T-helper 1 cell (primary cell): ENCODE measurements around the gene TMEM182.

Experiments used
- DNase-seq, 5 donors: peaks; one replicate each; pipeline ENCODE4 v3.0.0-alpha.2; 2012 to 2020
- total RNA-seq, 4 donors: gene quantifications; one replicate each; lab custom pipeline; 2026; lab: John Stamatoyannopoulos, UW

The TMEM182 gene, protein sequence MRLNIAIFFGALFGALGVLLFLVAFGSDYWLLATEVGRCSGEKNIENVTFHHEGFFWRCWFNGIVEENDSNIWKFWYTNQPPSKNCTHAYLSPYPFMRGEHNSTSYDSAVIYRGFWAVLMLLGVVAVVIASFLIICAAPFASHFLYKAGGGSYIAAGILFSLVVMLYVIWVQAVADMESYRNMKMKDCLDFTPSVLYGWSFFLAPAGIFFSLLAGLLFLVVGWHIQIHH
- 0.80 to 4.4 (median 1.4) reads per million in 4 donors for total RNA-seq

DNA sequence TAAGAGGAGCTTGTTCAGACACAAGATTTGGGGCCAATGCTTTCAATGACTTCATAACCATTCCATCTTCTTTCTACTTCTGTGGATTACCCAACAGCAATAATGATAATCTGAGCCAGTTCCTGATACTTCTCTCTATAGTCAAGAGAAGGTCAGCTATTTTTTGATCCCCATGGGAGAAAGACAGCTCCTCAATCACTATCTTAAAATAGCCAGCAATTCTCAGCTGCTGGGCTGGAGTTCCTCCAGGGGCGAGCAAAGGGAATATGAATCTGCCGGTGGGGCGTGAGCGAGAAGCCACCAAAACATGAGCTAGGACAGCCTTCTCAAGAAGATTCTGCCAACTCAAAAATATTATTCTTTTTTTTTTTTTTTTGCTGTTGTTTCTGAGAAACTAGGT is at the start of gene TMEM182:
Gene TMEM182, plus strand, starts transcription at position 269 of the 400 bp plus-strand sequence. CDS start 187 bp downstream, outside the sequence.
- no peak for DNase-seq

DNA sequence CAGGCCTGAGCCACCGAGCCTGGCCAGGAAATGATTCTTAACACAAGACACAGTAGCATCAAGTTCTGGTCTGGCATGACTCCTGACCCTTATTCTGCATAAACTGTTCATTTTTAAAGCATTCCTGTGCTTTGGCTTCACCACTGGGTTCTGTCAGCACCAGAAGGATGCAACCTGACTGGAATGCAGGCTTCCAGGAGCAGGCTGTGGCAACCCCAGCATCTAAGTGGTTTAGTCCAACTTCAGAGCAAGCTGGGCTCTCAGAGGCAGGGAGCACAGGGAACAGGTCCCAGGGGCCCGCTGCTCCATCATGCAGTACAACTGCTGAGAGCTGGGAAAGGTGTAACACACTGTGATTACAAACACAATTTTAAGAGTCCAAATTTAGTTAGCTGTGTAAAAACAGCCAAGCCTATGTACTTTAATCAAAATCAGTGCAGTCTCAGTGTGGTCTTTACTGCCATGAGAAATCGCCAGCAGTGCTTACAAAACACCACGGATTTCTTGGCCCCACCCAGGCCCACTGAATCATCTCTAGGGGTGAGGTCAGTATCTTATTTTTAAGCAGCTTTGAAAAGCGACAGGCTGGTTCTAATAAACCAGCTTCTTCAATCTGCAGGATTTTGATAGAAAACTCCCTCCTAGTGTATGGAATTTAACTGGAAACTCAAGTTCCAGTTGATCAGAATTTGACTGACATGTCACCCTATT is 44.4 kb upstream of the TMEM182 start:
- DNase-seq = no peak

DNA sequence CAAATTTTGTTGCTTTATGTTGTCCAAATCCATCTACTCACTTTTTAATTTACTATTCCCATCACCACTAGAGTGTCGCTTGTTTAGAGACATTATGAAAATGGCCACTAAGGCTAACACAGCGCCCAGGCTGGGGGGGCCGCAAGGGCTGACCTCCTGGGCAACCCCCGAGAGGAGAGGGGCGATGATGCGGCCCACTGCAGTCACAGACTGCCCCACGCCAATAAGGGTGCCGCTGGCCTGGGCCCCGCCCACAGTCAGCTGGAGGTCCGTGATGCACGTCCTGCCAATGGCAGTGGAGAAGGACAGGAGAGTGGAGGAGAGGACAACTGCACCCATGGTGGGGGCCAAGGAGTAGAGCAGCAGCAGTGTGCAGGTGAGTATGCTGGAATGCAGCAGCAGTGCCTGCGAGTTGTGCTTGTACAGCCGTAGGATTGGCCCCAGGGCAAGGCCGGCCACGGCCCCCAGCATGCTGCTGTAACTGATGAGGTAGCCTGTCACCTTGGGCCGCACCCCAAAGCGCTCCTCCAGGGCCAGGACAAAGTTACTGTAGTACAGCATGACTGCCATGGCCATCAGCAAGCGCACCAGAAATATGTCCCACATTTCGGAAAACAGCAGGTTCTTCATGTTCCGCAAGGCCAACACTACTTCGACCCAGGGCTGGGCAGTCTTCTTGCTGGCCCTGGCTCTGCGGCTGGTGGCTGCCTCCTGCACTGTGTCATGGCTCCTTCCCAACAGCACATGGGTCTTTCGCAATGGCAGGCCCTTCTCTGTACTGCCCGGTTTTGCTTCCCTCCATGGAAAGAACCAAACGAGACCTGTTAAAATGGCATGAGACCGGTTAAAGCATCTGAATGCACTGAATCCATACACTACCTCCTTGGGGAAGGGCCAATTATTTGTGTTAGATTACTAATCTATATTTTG is 43.2 kb upstream of the TMEM182 start:
- DNase-seq = no peak

DNA sequence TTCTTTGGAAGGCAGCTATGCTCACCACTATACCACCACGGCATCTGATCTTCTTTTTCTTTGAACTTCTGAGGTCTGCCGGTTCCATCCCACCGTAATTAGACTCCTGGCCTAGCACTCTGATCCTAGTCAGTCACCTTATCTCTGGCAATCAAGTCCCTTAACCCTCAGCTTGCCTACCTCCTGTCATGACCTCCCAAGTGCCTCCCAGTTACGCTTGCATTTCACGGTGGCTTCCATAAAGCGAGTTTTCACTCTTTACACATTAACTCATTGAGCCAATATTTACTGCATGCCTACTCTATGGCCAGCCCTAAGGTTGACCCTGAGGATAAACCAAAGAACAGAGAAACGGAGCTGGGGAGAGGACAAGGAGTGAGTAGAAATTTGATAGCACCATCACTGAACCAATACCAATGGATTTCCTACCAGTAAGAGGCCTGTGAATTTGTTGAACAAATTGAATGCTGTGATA is 37.8 kb upstream of the TMEM182 start:
- DNase-seq = no peak

DNA sequence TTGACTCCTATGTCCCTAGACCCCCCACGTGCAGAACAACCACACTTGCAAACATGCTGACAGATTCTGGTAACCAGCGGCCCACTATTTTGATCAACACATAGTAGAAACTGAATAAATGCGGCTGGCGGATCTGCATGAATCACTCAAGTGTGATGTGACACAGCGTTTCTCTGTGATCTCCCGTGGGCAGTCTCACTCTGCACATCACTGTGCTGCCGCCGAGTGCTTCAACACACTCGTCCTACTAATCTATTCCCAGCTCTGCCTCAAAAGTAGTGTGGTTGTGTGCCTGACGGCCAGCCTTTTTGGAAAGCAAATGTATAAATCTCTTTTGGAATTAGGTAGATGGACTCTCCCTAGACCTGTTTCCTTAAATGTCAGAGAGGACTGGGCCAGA is 37.3 kb upstream of the TMEM182 start:
- no peak for DNase-seq

DNA sequence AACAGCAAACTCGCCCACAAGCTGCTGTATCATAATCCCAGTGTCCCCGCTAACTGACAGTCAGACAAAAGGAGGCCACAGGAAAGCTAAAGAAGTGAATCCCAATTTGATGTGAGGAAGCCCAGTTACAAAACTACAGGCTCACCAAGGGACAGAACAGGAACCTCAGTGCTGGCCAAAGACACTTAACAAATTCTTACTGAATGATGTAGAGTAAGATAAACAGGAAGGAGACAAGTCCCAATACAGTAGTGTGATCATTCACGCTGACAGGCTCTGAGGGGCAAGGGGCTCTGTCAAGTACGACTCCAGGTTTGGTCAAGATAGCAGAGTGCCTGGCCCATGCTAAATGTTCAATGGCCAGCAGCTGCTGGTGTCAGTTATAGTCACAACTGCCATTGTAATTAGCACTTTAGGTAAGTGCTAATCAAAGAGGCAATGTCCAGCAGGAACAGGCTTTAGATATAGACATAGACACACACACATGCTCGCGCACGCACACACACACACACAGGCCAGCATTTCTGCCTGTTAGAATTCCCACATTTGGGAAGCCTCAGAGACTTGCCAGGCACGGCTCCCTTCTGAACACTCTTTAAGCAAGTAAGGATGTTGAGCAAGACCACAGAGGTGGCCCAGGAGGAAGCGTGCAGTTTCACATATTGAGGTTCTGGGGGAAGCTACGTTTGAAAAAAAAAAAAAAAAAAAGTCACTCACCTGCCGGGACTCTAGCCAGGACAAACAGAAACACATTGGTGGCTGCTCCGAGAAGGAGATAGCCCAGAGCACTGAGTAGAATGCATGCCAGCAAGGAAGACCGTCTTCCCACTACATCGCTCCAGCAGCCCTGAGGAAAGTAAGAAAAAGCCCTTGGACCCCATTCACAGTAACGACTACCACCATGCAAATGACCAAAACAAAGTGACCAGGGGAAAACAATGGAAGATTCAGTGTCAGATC is 35.4 kb upstream of the TMEM182 start:
- DNase-seq = no peak

DNA sequence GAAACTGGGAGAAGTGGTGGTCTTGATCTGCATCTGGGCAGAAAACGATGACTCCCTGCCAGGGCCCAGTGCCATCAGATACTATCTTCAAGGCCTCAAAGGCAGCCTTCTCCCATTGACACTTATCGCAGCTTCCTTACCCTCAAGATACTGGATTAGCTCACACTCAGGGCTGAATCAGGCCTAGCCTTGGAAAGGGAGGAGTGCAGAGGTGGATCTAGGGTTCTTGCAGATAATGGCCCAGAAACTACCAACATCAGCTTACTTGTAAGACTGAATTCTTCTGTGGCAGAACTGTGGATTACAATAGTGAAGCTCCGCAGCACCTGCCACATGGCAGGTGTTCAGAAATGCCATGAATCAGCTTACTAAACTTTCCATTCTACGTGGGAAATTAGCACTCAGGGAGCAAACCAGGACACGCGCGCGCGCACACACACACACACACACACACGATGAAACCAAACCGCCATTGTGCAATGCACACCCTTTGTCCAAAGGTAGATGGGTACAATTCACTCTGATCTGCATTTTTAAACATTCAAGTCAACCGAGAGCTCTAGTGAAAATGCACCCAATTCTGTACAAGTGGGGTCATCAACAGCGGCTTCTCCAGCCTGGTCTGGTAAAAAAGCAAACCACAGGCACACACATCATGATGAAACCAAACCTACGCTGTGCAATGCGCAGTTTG is 26.3 kb upstream of the TMEM182 start:
- no peak for DNase-seq

DNA sequence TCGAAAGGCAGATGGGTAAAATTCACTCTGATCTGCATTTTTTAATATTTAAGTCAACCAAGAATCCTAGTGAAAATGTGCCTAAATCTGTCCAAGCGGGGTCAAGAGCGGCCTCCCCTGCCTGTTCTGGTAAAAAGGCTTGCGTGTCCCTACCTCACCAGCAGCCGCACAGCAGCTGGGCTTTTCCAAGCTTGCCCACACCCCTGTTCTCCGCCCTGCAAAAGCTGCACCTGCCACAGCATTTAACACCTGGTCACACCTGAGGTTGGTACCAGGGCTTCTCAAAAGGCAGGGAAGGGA is 25.8 kb upstream of the TMEM182 start:
- no peak for DNase-seq

DNA sequence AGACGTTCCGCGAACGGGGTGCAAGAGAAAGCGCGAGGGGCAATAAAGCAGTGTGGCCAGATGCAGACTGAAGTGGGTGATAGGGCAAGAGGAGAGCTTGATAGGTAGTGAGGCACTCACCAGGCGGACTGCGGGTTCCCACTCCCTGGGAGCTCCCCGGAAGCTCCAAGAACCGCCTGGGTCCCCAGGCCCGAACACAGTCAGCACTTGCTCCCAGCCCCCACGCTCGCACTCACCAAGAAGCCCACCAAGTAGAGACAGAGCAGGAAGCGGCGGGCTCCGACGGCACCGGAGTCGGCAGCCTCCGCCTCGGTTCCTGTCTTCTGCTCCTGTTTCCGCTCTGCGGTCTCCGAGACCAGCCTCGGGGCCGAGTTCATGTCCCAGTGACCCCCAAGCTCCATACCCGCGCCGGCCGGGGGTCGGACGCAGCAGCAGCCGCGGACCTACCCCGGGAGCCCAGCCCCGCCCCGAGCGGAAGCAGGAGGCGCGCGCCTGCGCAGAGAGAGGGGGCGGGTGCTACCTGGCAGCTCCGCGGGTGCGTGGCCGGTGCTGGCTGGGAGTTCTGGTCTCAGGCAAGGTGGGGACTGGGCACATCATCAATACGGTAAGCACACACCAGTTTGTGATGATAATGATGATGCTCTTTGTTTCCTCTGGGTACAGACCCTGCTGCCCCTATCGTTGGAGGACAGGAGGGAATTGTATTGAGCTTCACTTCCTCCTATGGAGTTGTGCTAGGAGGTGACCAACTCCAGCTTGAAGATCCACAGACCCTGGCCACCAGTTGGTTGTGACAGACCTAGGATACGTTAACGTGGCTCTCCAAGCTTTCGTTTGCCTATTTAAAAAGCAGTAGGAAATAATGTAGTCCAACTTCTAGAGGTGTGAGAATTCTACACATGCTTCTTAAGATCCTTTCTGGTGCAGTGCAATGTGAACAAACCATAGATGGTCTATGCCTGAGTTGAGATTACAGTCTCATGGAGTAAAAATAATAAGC is 25.1 kb upstream of the TMEM182 start:
- peak; percentile 73 to 83 (median 76) for DNase-seq

DNA sequence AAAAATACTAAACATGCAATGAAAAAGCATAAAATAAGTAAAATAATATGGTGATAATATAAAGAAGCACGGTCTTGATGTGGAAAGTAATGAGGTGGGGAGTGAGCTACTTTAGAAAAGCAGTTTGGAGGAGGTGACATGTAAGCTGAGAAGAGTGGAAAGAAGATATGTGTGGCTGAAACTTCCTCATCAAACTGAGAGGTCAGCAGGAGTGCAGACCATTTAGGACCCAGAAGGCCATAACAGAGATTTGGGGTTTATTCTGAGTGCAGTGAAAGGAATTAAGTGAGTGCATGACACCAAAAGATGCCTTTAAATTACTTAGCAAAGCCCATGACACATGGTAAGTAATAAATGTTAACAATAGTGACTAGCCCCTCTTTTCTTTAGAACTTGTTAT is 24.4 kb upstream of the TMEM182 start:
- DNase-seq = no peak

DNA sequence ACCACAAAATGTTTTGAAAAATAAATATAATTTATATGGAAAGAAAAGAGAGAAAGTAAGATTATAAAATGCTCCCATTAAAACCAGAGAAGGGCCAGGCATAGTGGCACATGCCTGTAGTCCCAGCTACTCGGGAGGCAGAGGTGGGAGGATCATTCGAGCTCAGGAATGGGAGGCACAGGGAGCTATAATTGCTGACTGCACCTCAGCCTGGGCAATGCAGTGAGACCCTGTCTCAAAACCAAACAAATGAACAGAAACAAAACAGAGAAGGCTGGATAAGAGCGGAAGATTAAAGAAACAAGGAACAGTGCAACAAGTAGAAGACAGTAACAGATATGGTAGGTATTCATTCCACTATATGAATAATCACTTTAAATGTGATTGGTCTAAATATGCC is 18.6 kb upstream of the TMEM182 start:
- no peak for DNase-seq

DNA sequence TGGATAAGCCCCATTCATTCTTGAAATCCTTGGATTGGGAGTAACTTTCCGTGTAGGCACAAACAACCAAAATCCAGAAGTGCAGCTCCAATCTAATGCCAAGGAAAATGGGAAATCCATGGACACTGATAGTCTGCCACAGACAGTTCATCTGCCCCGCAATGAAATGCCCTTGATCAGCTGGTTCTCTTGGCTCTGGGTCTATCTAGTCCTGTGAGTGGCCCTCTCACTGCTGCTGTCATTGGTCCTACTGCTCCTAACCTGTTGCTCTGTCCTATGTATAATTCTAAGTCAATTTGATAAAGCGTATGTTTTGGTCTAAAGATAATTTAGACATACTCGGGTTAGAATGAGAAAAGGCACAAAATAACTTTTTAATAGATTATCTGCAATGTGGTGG is 13.7 kb upstream of the TMEM182 start:
- no peak for DNase-seq

DNA sequence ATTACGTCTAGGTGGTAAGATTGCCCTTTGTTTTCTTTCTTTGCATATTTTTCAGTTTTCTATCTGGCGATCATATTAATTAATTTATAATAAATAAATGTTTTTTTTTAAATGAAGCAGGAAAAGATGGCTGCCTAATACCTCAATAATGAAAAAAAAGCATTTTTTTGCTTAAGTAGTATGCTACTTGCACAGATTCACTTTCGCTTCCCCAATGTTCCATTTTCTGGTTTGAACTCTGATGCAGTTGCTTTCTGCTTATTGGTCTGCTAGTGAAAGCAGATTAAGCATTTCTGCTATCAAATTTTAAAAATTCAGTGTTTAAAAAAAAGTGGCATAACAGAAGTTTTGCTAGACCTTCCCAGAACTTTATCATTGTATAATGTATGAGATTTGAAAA is 11.9 kb upstream of the TMEM182 start:
- no peak for DNase-seq

DNA sequence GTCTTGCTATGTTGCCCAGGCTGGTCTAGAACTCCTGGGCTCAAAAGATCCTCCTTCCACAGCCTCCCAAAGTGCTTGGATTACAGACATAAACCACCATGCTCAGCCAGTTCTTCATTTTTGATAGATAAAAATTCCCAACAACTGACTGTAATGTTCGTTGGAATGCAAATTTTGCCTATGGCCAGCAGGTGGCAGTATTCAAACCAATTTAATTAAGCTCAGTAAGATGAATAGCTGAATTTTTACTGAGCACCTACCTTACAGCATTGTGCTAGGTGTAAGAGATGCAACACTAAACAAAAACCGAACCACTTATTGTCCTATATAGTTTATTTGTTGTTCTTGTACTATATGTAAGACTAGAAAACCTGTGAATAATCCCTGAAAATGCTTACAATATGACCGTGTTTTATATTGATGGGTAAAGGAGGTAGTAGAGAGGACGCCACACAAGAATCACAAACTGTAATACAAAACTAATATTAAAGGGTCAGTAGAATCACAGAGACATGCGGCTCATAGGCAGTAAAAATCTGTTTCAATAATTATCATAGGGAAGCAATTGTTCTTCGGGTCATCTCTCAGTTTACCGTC is 8.2 kb upstream of the TMEM182 start:
- peak in 2 of 5 donors; percentile 15 to 24 for DNase-seq

DNA sequence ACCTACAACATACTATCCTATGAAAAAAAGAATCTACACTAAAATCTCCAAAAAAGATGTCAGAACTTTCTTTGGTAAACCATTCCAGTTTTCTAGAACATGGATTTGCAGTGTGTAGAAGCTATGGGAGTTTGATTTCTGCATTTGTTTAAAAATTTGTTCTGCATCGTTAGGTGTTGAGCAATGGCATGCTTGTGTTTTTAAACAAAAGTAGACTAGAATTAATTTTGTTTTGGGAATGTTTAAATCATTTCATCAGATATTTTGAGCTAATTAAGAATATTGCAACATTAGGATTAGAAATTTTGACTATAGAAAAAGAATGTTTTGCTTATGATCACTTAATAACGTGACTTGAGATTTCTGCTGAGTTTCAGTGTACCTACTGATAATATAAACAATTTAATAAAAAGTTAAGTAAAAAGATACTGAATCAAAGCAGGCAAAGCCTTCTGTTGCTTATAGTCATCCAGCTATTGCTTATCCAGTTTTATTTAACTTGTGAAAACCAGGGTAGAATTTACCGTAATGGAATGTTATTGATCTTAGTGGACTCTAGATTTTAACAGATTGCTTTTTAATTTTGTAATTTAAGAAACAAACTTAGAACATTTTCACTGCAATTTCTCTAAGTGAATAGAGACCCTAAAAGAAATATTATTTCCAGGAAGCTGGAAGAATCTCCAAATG is 7.2 kb upstream of the TMEM182 start:
- no peak for DNase-seq

DNA sequence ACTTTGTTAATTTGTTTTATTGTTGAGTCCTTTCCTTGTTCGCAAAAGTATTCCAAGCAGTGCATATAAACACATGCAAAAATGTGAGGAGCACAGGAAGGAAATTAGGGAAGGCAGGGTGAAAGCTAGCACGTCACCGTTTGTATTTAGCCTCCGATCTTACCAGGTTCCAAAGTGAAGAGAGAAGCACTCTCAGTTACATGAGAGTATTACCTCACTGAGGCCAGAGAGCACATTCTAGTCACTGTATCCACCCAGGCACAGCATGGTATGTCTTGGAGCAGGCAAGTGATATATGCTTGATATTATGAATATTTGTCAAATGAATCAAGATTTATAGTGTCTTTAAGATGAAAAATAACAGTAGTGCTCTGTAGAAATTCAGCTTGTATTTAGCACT is 6.5 kb upstream of the TMEM182 start:
- no peak for DNase-seq

DNA sequence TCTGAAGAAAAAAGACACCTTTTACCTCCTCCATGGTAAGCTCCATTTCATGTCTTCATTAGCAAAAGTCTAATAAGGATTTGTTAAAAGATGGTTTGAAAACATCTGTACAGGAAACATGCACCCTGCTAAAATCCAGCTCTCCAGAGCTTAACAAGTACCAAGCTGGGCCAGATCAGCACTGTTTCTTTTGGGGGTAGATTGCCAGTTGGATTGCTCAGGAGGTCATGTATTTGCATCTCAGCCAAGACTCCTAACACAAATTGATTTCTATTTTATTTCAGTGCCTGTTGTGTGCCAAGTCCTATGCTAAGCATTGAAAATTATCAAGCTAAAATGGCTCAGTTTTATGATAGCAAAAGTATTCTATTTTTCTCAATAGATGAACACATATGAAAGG is 3.4 kb upstream of the TMEM182 start:
- DNase-seq = no peak

DNA sequence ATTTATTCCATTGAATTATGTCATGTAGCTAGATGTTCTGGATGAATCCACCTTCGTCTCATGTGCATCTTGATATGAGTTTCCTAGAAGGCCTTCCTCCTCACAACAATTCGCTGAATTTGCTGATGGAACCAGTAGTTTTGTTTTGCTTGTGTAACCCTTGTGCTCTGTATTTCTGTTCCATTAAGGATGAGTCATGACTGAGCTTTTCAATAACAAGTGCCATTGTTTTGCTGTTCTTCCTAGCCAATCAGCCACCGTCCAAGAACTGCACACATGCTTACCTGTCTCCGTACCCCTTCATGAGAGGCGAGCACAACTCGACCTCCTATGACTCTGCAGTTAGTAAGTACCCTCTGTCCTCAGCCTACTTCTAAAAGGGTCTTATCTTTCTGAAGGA is 2.3 kb downstream of the TMEM182 start:
- no peak for DNase-seq

DNA sequence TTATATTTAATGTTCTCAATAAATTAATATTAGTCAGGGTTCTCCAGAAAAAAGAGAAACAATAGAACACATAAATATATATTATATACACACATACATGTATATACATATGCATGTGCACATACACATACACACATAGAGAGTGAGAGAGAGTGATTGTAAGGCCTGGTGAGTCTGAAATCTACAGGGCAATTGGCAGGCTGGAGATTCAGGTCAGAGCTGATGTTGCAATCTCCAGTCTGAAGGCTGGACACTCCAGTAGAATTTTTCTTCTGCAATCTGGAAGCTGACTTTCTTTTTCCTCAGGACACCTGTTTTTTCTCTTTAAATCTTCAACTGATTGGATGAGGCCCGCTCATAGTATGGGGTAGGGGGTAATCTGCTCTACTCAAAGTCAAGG is 3.2 kb downstream of the TMEM182 start:
- DNase-seq = no peak
